NB4 (cell line): ENCODE measurements around the gene CCDC9B.

ENCODE experiments used
- CTCF ChIP-seq: IDR thresholded peaks from one replicate; pipeline ENCODE4 v1.5.1; 2012; ENCODE audit warnings: low read depth, low read length
- MAX ChIP-seq: IDR thresholded peaks from 2 replicates; pipeline ENCODE4 v1.6.1; 2011; ENCODE audit warnings: low read depth, low read length
- POLR2A ChIP-seq: IDR thresholded peaks from 2 replicates; pipeline ENCODE4 v1.6.1; 2011; ENCODE audit warnings: mild to moderate bottlenecking; ENCODE audit not compliant: insufficient read length; ENCODE audit errors: extremely low read depth

GRCh38 chr15:40381818-40382529 lies 41.2 kb upstream of the CCDC9B start:
- TF ChIP-seq POLR2A (no peak), CTCF (no peak), MAX (no peak)
